HG03139 (cell line): ENCODE results near the gene DNM2.

ENCODE experiments used
- ATAC-seq: cut with Tn5 transposase; IDR thresholded peaks from one replicate; pipeline ENCODE4 v1.9.1; 2021; ENCODE audit not compliant: unreplicated experiment

DNM2 gene

GRCh38 chr19:10811391-10812111, 93.7 kb downstream of the DNM2 start:
- ATAC-seq: no peak

DNA sequence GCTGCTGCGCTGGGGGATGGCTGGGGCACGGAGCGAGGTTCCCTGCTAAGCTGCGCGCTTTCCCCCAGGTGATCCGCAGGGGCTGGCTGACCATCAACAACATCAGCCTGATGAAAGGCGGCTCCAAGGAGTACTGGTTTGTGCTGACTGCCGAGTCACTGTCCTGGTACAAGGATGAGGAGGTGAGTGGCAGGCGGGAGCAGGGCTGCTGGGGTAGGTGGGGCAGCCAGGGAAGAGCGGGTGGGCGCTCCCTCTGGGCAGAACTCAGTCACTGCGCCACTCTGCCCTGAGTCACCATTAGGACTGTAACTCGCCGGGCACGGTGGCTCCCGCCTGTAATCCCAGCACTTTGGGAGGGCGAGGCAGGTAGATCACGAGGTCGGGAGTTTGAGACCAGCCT, 94.3 kb downstream of the DNM2 start:
- no peak for ATAC-seq

DNA sequence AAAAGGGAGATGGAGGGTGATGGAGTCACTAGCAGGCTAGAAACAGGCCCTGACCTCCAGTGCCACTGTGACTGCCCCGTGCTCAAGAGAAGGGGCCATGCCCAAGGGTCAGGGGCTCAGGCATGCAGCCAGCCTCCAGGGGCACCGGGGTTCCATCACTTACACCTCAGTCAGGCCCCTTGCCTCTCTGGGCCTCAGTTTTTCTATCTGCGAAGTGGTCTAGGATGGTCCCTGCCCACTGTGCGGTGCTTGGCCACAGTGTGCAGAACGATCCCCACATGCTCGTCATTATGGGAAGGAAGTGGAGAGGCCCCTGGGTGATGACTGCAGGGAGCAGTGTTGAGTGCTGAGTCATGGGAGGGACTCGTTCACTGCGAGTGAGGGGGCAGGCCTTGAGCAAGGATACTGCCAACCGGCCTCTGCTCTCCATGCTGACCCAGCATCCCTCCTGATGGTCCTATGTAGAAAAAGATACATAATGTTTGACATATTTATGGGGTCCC, 95.1 kb downstream of the DNM2 start:
- no peak for ATAC-seq

DNA sequence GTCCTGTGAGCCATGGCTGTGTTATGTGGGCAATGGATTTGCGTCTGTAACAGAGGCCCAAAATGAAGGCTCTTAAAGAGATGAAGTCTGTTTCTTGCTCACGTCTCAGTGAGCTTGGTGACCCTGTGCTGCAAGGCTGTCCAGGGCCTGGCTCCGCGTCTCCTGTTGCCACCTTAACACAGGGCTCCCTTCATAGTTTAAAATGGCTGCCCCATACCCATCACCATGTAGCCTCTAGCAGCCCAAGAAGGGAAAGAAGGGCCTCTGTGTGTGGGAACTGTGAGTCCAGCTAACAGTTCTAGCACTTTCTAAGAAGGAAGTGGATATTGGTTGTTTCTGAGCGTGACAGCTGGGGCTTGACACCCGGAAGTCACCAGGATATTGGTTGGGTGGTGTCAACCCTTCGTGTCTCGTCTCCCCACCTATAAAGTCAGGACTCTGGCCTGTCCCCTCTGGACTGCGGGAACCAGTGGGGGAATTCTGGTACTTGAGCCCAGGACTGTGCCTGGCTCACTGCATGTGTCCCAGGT, 97.2 kb downstream of the DNM2 start:
- ATAC-seq: no peak

DNA sequence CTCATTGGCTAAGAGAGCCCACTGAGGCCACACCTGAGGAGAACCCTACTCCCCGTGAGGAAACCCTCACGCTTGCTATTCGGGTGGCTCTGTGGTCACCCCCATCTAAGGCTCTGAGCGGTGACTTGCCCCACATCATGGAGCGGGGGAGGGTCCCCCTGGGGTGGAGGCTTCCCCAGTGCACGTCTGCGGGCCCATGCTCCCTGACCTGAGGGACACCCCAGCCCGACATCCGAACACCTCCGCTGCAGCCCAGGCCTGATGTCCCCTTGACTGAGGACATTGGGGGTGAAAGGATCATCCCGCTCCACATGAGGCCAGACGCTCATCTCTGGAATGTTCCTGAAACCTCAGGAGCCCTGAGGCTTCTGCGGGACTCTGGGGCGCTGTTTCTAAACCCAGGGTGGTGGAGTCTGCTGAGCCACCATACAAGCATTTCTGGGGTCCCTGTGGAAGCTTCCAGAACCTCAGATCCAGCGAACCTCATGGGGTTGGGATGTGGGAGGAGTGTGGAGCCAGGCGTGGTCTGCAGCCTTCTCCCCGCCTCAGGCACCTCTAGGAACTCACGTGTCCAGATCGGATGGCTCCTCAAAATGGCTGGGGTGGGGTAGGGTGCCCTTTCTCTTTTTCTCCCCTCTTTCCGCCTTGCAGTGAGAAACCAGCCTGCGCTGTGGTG, 98.2 kb downstream of the DNM2 start:
- no peak for ATAC-seq

DNA sequence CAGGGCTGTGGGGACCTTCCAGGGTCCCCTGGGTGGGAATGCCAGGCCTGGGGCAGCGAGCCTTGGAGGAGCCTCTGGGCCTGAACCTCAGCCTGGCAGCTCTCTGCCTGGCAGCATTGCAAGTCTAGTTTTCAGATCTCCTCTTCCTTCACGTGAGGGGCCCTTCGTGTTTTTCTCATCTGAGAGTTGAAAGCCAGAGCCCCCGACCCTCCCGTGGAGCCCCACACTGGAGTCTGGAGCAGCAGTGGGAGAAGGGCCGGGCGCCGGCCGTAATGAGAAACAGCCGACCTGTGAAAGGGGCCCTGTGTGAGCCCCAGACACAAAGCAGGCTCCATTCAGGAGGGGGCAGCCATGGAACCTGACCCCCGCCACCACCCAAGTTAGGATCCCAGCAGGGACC, 98.8 kb downstream of the DNM2 start:
- ATAC-seq: no peak

GRCh38 chr19:10817291-10818038, 99.6 kb downstream of the DNM2 start:
- no peak for ATAC-seq

- no peak for ATAC-seq
Measured at GRCh38 chr19:10818301-10819123, 100.6 kb downstream of the DNM2 start.

GRCh38 chr19:10819124-10820060, 101.5 kb downstream of the DNM2 start:
- no peak for ATAC-seq

GRCh38 chr19:10820173-10820572, 102.3 kb downstream of the DNM2 start:
- no peak for ATAC-seq

DNA sequence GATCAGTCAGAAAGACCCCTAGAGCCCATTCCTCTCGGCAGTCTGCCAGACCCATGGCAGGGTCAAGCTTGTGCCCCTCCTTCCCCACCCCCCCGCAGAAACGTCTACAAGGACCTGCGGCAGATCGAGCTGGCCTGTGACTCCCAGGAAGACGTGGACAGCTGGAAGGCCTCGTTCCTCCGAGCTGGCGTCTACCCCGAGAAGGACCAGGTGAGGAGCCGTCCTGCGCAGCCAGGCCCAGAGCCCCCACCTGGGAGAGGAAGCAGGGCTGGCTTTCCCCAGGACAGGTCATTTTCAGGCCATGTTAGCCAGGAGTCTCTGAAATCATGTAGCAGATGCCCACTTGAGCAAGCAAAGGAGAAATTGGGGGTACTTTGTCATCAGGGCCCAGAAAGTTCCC, 105.8 kb downstream of the DNM2 start:
- no peak for ATAC-seq

DNA sequence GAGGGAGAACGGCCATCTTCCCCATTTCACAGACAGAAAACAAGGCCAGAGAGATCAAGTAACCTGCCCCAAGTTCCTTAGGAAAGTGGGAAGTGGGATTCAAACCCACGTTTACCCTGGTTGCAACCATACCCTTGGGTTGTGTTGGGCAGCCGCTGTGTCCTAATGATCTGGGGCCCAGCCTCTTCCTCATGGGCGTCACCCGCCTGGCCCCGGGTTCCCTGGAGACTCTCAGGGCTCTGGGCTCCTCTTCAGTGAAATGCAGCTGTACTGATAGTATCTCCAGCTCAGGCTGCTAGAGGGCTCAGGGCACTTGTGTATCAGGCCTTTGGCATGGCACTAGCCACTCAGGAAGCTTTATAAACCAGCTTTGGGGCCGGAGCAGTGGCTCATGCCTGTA, 108.4 kb downstream of the DNM2 start:
- no peak for ATAC-seq

DNA sequence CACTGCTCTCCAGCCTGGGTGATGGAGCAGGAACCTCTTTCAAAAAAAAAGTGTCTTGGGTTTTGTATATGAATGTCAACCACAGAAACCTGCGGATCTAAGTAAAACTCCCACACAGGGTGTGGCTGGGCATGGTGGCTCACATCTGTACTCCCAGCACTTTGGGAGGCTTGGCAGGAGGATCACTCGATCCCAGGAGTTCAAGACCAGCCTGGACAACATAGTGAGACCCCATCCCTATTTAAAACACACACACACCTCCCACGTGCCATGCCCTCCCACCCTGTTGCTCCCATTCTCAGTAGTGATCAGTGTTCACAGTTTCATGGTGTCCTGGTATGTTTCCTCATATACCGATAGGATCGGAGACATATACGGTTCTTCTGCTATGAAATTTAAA, 109.0 kb downstream of the DNM2 start:
- ATAC-seq: no peak

DNA sequence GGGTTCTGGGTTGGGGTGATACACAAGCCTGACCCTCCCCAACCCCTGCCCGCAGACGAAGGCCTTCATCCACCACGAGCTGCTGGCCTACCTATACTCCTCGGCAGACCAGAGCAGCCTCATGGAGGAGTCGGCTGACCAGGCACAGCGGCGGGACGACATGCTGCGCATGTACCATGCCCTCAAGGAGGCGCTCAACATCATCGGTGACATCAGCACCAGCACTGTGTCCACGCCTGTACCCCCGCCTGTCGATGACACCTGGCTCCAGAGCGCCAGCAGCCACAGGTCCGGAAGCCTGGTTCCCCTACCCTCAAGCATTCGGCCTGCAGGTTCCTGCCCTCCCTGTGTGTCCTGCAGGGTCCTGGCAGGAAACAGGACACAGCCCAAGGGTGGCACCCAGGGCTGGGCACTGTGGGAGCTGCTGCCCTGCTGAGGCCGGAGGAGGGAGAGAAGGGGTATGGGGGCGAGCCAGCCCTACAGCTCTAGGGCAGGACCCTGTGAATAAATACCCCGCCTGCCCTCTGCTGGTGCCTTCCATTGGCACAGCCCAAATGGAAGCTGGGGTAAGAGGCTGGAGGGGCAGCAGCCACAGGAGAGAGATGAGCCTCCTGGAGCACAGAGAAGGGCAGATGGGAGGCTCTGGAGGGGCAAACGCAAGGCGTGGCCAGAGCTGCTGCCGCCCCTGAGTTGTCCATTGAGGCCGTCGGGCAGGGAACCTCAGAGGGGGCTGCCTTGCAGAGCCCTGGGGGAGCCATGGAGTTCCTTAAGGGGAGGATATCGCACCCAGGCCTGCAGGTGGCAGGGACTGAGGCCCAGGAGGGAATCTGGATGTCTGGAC, 111.3 kb downstream of the DNM2 start:
- no peak for ATAC-seq

DNA sequence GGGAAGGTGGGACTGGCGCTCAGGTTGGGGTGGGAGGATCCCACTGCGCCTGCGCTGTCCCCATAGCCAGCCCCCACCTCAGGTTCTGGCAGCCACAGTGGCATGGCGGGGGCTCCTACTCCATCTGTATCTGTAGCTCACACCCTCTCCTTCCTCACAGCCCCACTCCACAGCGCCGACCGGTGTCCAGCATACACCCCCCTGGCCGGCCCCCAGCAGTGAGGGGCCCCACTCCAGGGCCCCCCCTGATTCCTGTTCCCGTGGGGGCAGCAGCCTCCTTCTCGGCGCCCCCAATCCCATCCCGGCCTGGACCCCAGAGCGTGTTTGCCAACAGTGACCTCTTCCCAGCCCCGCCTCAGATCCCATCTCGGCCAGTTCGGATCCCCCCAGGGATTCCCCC, 112.1 kb downstream of the DNM2 start:
- no peak for ATAC-seq

DNA sequence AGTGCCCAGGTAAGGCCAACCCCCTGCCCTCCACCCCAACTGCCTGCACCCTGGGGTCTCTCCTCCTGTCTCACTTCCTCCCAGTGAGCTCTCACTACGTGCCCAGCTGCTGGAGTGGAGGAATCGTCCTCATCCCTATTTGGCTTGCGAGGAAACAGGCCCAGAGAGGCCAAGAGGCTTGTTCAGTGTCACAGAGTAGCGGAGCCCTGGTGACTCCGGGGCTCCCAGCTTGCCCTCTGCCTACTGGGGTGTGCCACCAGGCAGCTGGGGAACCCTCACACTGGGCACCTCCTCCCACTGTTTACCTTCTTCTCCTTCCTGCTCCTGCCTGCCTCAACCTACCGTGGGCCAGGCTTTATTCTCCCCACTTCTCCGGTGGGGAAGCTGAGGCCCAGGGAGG, 112.5 kb downstream of the DNM2 start:
- ATAC-seq: no peak

DNA sequence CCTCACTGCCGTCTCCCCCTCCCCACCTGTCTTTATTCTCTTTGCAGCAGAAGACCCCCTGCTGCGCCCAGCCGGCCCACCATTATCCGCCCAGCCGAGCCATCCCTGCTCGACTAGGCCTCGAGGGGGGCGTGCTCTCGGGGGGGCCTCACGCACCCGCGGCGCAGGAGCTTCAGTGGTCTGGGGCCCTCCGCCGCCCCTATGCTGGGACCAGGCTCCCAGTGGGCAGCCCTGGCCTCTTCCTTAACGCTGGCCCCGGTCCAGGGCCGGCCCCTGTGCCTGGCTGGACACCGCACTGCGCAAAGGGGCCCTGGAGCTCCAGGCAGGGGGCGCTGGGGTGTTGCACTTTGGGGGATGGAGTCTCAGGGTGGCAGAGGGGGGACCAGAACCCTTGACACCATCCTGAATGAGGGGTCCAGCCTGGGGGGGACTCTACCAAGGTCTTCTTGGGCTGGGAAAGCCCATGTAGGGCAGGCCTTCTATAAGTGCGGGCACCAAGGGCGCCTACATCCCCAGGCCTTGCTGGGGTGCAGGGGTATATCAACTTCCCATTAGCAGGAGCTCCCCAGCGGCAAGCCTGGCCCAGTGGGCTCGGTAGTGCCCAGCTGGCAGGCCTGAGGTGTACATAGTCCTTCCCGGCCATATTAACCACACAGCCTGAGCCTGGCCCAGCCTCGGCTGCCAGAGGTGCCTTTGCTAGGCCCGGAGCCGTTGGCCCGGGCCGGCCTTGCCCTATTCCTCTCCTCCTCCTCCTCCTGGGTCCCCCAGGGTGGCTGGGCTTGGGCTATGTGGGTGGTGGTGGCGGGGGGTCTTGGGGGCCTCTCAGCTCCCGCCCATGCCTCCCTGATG, 113.3 kb downstream of the DNM2 start:
- ATAC-seq: no peak
